CD4-positive, alpha-beta T cell (primary cell): ENCODE data around the gene SPOCK1. TPM values are rescaled to one million over a fixed set of nuclear protein-coding genes. Genes with fewer than 3 reads are reported as not detected.

Experiments
- ATAC-seq: fragments of 200-7000 bp; cut with Tn5 transposase; one replicate; pipeline ENCODE4 v1.10.0; 2022; ENCODE audit warnings: mild to moderate bottlenecking; ENCODE audit not compliant: poor library complexity
- CTCF ChIA-PET: fragments of 350-600 bp; sonication (Branson Sonifier 250); formaldehyde crosslinking; loops from one replicate; lab custom pipeline; 2021; ENCODE audit warnings: antibody characterized with exemption, inconsistent platforms; lab: Charles Lee
- POLR2A ChIA-PET: fragments of 350-600 bp; sonication (Branson Sonifier 250); formaldehyde crosslinking; loops from one replicate; lab custom pipeline; 2021; ENCODE audit warnings: antibody characterized with exemption, inconsistent platforms; lab: Charles Lee
- DNase-seq, 14 experiments: peaks; one replicate each; pipeline ENCODE4 v3.0.0-alpha.2; 2013 to 2020; ENCODE audit warnings: mixed read lengths in 2 of 14
- H3K27ac ChIP-seq, 2 donors: one replicate each; pipeline versions ENCODE4 v1.5.1 to v1.7.0; 2013; ENCODE audit warnings: low read length in 2 of 2, low read depth in 1 of 2, mild to moderate bottlenecking in 1 of 2
- H3K27me3 ChIP-seq, 2 experiments: 1 replicate in 1 of 2; 2 replicates in 1 of 2; pipeline versions ENCODE4 v1.6.1 to v1.7.0; 2013; ENCODE audit warnings: low read length in 2 of 2, control low read depth in 1 of 2, mild to moderate bottlenecking in 1 of 2, moderate library complexity in 1 of 2; ENCODE audit not compliant: insufficient read depth in 2 of 2, control insufficient read depth in 1 of 2
- H3K36me3 ChIP-seq: one replicate; pipeline ENCODE4 v1.6.1; 2013; ENCODE audit warnings: low read length, control low read depth; ENCODE audit not compliant: insufficient read depth
- H3K4me1 ChIP-seq: one replicate; pipeline ENCODE4 v1.6.1; 2013; ENCODE audit warnings: low read length, control low read depth; ENCODE audit not compliant: insufficient read depth
- H3K4me3 ChIP-seq: one replicate; pipeline ENCODE4 v1.5.1; 2013; ENCODE audit warnings: mild to moderate bottlenecking, low read length, moderate library complexity
- H3K9me3 ChIP-seq, 2 experiments: 1 replicate in 1 of 2; 2 replicates in 1 of 2; pipeline versions ENCODE4 v1.6.1 to v1.7.0; 2013; ENCODE audit warnings: low read length in 2 of 2, mild to moderate bottlenecking in 2 of 2, control low read depth in 1 of 2, moderate library complexity in 1 of 2; ENCODE audit not compliant: control insufficient read depth in 1 of 2, insufficient read depth in 1 of 2
- H3K27ac Mint-ChIP-seq: one replicate; pipeline ENCODE4 v1.8.0; 2020; ENCODE audit warnings: mixed read lengths
- H3K27me3 Mint-ChIP-seq: one replicate; pipeline ENCODE4 v1.8.0; 2021; ENCODE audit warnings: mixed read lengths
- H3K36me3 Mint-ChIP-seq: one replicate; pipeline ENCODE4 v1.8.0; 2021; ENCODE audit warnings: low read depth, mixed read lengths
- H3K4me1 Mint-ChIP-seq: one replicate; pipeline ENCODE4 v1.8.0; 2021; ENCODE audit warnings: low read depth, mixed read lengths
- H3K4me3 Mint-ChIP-seq: one replicate; pipeline ENCODE4 v1.8.0; 2020; ENCODE audit warnings: mild to moderate bottlenecking, mixed read lengths
- H3K9me3 Mint-ChIP-seq: one replicate; pipeline ENCODE4 v1.8.0; 2020; ENCODE audit warnings: mixed read lengths
- intact Hi-C, 2 experiments: fragments of 100-400 bp; cut with DNase I in 1 of 2; cut with micrococcal nuclease in 1 of 2; formaldehyde crosslinking; loops; one replicate each; pipeline versions ENCODE4 v1.15.1 to v1.9.0; 2023 to 2025; cut with DNase I, micrococcal nuclease
- total RNA-seq, 174 experiments: library from RNA in 2 of 174; stranded (reverse) in 2 of 174; gene quantifications; one replicate each; pipeline ENCODE4 v1.2.3 and lab custom pipeline; 2021 to 2026
- TF ChIP-seq, protein P1 (sequence below): fragments of 200-600 bp; IDR thresholded peaks from one replicate; pipeline ENCODE4 v1.8.0; 2022; ENCODE audit warnings: antibody characterized with exemption, mild to moderate bottlenecking

Gene SPOCK1
- total RNA-seq, 2 experiments from 2014 or later, result not detected

DNA sequence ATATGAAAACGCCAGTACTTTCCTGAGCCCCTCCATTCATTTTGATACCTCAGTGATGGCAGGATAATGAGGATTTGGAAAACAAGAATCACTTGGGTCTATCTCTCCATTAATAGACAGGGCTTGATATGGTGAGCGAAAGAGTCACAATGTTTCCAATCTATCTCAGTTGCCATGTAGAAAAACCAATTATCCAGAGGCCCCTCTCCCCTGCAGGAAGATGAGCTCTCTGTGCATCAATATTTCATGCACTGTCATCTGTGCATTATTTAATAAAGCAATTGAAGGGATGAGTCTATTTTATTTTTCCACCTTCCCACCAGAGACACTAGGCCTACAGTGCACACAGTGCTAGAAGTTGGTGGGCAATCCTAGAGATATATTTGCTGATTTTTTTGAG is 326.9 kb downstream of the SPOCK1 start:
- H3K36me3 ChIP-seq, result no peaks in the 10 kb centered on the region
- no peaks in the 10 kb centered on the region for H3K36me3 Mint-ChIP-seq
- H3K9me3 ChIP-seq, result no peaks in the 10 kb centered on the region
- H3K4me1 ChIP-seq, result no peaks in the 10 kb centered on the region
- H3K9me3 Mint-ChIP-seq, result no peaks in the 10 kb centered on the region
- H3K27ac ChIP-seq, result no peak overlapping the region
- DNase-seq (no peak), ATAC-seq (no peak)
- TF ChIP-seq, protein P1, sequence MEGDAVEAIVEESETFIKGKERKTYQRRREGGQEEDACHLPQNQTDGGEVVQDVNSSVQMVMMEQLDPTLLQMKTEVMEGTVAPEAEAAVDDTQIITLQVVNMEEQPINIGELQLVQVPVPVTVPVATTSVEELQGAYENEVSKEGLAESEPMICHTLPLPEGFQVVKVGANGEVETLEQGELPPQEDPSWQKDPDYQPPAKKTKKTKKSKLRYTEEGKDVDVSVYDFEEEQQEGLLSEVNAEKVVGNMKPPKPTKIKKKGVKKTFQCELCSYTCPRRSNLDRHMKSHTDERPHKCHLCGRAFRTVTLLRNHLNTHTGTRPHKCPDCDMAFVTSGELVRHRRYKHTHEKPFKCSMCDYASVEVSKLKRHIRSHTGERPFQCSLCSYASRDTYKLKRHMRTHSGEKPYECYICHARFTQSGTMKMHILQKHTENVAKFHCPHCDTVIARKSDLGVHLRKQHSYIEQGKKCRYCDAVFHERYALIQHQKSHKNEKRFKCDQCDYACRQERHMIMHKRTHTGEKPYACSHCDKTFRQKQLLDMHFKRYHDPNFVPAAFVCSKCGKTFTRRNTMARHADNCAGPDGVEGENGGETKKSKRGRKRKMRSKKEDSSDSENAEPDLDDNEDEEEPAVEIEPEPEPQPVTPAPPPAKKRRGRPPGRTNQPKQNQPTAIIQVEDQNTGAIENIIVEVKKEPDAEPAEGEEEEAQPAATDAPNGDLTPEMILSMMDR, result no peak
- POLR2A ChIA-PET, result no interaction called here
- no peaks in the 10 kb centered on the region for H3K4me1 Mint-ChIP-seq
- CTCF ChIA-PET, result no interaction called here
- intact Hi-C loops, result no loop called here
- H3K27ac Mint-ChIP-seq, result no peak overlapping the region
- peaks cover 3% of the 10 kb centered on the region for H3K27me3 Mint-ChIP-seq
- no peak overlapping the region for H3K4me3 ChIP-seq
- no peak overlapping the region for H3K4me3 Mint-ChIP-seq
- no peaks in the 10 kb centered on the region for H3K27me3 ChIP-seq

DNA sequence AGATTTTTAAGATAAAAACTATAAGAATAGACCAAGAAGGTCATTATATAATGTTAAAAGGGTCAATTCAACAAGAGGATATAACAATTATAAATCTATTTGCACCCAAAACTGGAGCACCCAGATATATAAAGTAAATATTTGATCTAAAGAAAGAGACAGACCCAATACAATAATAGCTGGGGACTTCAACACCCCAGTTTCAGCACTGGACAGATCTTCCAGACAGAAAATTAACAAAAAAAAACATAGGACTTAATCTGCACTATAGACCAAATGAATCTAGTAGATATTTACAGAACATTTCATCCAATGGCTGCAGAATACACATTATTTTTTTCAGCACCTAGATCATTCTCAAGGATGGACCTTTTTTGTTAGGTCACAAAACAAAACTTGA is 331.9 kb downstream of the SPOCK1 start:
- H3K9me3 Mint-ChIP-seq, result no peaks in the 10 kb centered on the region
- Histone ChIP-seq H3K27ac (no peak overlapping the region), H3K9me3 (peaks cover 0 to 3% of the 10 kb centered on the region in 2 experiments), H3K27me3 (no peaks in the 10 kb centered on the region), H3K4me3 (no peak overlapping the region), H3K36me3 (no peaks in the 10 kb centered on the region), H3K4me1 (no peaks in the 10 kb centered on the region)
- POLR2A ChIA-PET, result no interaction called here
- ATAC-seq, result no peak
- H3K4me3 Mint-ChIP-seq, result no peak overlapping the region
- CTCF ChIA-PET, result no interaction called here
- H3K36me3 Mint-ChIP-seq, result no peaks in the 10 kb centered on the region
- H3K27me3 Mint-ChIP-seq, result no peaks in the 10 kb centered on the region
- H3K4me1 Mint-ChIP-seq, result no peaks in the 10 kb centered on the region
- DNase-seq, result no peak
- TF ChIP-seq, protein P1, result no peak
- no peak overlapping the region for H3K27ac Mint-ChIP-seq
- intact Hi-C loops, result no loop called here

DNA sequence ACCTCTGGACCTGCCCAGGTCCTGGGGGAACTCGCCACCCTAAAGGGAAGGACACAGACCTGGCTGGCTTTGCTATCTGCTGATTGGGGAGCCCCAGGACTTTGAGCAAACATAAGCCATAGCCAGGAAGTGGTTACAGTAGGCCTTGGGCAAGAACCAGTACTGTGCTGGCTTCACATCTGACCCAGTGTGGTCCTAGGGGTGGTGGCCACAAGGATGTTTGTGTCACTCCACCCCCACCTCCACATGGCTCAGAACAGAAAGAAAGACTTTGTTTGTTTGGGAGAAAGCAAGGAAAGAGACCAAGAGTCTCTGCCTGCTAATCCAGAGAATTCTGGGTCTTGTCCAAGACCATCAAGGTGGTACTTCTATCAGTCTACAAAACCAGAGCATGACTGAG is 334.2 kb downstream of the SPOCK1 start:
- Mint-ChIP-seq H3K27me3 (no peaks in the 10 kb centered on the region), H3K4me3 (no peak overlapping the region), H3K9me3 (no peaks in the 10 kb centered on the region), H3K27ac (no peak overlapping the region), H3K36me3 (no peaks in the 10 kb centered on the region), H3K4me1 (no peaks in the 10 kb centered on the region)
- H3K4me3 ChIP-seq, result no peak overlapping the region
- H3K27me3 ChIP-seq, result no peaks in the 10 kb centered on the region
- H3K4me1 ChIP-seq, result no peaks in the 10 kb centered on the region
- DNase-seq, result no peak
- peaks cover 0 to 3% of the 10 kb centered on the region in 2 experiments for H3K9me3 ChIP-seq
- CTCF ChIA-PET, result no interaction called here
- H3K27ac ChIP-seq, result no peak overlapping the region
- no peaks in the 10 kb centered on the region for H3K36me3 ChIP-seq
- POLR2A ChIA-PET, result no interaction called here
- TF ChIP-seq, protein P1, result no peak
- no peak for ATAC-seq
- intact Hi-C loops, result no loop called here
